ENCODE measurements around the gene ATAD5. TPM values are rescaled to one million over a fixed set of nuclear protein-coding genes. Genes with fewer than 3 reads are reported as not detected.

ATAD5 gene
- total and polyA plus RNA-seq, 2 of the 13 experiments (the other 11 are each of a cell fraction or from before 2014, with no cell fraction given) = 1.8 to 10.7 TPM

DNA sequence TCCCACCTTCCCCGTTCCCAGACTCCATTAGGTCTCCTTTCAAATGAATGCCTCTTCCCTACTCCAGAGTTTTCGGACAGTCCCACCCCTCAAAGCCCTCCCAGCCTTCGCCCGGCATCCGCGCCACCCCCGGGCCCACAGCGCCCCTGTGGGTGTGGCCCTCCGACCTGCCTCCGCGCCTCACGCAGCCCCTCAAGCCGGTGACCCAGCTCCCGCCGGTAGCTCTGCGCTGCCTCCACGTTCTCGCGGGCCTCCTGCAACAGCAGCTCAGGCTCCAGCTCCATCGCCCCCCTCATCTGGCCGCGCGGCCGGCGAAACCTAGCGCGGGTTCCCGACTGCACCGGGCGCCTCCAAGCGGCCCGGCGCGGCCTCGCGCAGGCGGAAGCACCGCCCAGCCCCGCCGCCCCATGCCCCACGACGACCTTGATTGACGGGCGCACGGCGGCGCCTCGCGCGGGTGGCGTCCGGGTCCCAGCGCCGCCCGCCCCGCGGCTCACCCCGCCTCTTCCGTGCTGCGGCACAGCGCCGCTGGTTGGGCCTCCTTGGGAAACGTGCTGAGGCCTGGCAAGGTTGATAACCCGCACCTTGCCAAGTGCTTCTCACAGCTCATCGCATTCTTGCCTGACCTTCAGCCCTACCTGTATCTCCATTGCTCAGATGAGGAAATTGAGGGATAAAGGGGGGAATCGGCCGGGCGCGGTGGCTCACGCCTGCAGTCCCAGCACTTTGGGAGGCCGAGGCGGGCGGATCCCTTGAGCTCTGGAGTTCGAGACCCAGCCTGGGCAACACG, 7.2 kb upstream of the ATAD5 start, which contains the start of gene CRLF3 (continued):
- TF ChIP-seq, protein P1, sequence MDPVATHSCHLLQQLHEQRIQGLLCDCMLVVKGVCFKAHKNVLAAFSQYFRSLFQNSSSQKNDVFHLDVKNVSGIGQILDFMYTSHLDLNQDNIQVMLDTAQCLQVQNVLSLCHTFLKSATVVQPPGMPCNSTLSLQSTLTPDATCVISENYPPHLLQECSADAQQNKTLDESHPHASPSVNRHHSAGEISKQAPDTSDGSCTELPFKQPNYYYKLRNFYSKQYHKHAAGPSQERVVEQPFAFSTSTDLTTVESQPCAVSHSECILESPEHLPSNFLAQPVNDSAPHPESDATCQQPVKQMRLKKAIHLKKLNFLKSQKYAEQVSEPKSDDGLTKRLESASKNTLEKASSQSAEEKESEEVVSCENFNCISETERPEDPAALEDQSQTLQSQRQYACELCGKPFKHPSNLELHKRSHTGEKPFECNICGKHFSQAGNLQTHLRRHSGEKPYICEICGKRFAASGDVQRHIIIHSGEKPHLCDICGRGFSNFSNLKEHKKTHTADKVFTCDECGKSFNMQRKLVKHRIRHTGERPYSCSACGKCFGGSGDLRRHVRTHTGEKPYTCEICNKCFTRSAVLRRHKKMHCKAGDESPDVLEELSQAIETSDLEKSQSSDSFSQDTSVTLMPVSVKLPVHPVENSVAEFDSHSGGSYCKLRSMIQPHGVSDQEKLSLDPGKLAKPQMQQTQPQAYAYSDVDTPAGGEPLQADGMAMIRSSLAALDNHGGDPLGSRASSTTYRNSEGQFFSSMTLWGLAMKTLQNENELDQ (CRISPR knock-in tag; IDR thresholded peaks at IDR 0.05; ENCODE audit: borderline replicate concordance) = no peak
- TF ChIP-seq ZNF629 (CRISPR knock-in tag; conservative IDR thresholded peaks at IDR 0.05) (peak; percentile 86), ZNF598 (CRISPR knock-in tag; IDR thresholded peaks at IDR 0.05; ENCODE audit: borderline replicate concordance) (no peak), TMF1 (CRISPR knock-in tag; IDR thresholded peaks at IDR 0.05; ENCODE audit: low read depth) (0 out of 2 replicates have a peak, but pooled peaks have one; percentile 53), NAIF1 (CRISPR knock-in tag; IDR thresholded peaks at IDR 0.05; ENCODE audit: borderline replicate concordance) (no peak), IKZF4 (CRISPR knock-in tag; IDR thresholded peaks at IDR 0.05; ENCODE audit: borderline replicate concordance, low read depth, not compliant biosample characterization) (no peak), MEIS2 (CRISPR knock-in tag; IDR thresholded peaks at IDR 0.05) (peak; percentile 94), ZNF296 (CRISPR knock-in tag; conservative IDR thresholded peaks at IDR 0.05) (no peak), SMYD3 (CRISPR knock-in tag; IDR thresholded peaks at IDR 0.05) (0 out of 2 replicates have a peak, but pooled peaks have one; percentile 35), THAP11 (CRISPR knock-in tag; IDR thresholded peaks at IDR 0.05) (peak; percentile 79), ZNF30 (CRISPR knock-in tag; IDR thresholded peaks at IDR 0.05) (no peak), NONO (IDR thresholded peaks at IDR 0.05) (no peak), NONO (CRISPR knock-in tag; conservative IDR thresholded peaks at IDR 0.05) (peak; percentile 56; the same call in 1 of the 2 replicates), GATA4 (IDR thresholded peaks at IDR 0.05; ENCODE audit: borderline replicate concordance, low read depth) (0 out of 2 replicates have a peak, but pooled peaks have one; percentile 28), ZNF572 (CRISPR knock-in tag; IDR thresholded peaks at IDR 0.05) (no peak), JUNB (CRISPR knock-in tag; IDR thresholded peaks at IDR 0.05; ENCODE audit: borderline replicate concordance) (no peak), GABPB1 (CRISPR knock-in tag; IDR thresholded peaks at IDR 0.05) (peak; percentile 87)
- TF ChIP-seq, protein P2, sequence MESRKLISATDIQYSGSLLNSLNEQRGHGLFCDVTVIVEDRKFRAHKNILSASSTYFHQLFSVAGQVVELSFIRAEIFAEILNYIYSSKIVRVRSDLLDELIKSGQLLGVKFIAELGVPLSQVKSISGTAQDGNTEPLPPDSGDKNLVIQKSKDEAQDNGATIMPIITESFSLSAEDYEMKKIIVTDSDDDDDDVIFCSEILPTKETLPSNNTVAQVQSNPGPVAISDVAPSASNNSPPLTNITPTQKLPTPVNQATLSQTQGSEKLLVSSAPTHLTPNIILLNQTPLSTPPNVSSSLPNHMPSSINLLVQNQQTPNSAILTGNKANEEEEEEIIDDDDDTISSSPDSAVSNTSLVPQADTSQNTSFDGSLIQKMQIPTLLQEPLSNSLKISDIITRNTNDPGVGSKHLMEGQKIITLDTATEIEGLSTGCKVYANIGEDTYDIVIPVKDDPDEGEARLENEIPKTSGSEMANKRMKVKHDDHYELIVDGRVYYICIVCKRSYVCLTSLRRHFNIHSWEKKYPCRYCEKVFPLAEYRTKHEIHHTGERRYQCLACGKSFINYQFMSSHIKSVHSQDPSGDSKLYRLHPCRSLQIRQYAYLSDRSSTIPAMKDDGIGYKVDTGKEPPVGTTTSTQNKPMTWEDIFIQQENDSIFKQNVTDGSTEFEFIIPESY (CRISPR knock-in tag; IDR thresholded peaks at IDR 0.05) = no peak; the same call in 1 of the 2 replicates
- TF ChIP-seq, protein P3, sequence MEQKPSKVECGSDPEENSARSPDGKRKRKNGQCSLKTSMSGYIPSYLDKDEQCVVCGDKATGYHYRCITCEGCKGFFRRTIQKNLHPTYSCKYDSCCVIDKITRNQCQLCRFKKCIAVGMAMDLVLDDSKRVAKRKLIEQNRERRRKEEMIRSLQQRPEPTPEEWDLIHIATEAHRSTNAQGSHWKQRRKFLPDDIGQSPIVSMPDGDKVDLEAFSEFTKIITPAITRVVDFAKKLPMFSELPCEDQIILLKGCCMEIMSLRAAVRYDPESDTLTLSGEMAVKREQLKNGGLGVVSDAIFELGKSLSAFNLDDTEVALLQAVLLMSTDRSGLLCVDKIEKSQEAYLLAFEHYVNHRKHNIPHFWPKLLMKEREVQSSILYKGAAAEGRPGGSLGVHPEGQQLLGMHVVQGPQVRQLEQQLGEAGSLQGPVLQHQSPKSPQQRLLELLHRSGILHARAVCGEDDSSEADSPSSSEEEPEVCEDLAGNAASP (CRISPR knock-in tag; IDR thresholded peaks at IDR 0.05; ENCODE audit: borderline replicate concordance) = peak; percentile 20
- TF ChIP-seq, protein P4, sequence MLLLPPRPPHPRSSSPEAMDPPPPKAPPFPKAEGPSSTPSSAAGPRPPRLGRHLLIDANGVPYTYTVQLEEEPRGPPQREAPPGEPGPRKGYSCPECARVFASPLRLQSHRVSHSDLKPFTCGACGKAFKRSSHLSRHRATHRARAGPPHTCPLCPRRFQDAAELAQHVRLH (CRISPR knock-in tag; IDR thresholded peaks at IDR 0.05; ENCODE audit: borderline replicate concordance, low read depth) = 0 out of 2 replicates have a peak, but pooled peaks have one; percentile 11
- TF ChIP-seq, protein P5, sequence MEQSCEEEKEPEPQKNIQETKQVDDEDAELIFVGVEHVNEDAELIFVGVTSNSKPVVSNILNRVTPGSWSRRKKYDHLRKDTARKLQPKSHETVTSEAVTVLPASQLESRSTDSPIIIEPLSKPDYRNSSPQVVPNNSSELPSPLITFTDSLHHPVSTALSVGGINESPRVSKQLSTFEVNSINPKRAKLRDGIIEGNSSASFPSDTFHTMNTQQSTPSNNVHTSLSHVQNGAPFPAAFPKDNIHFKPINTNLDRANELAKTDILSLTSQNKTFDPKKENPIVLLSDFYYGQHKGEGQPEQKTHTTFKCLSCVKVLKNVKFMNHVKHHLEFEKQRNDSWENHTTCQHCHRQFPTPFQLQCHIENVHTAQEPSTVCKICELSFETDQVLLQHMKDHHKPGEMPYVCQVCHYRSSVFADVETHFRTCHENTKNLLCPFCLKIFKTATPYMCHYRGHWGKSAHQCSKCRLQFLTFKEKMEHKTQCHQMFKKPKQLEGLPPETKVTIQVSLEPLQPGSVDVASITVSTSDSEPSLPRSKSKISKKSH (CRISPR knock-in tag; IDR thresholded peaks at IDR 0.05; ENCODE audit: borderline replicate concordance) = no peak

All from HepG2 (cell line).